AG04450 (cell line): ENCODE results near the gene SPRING1. TPM values are rescaled to one million over a fixed set of nuclear protein-coding genes. Genes with fewer than 3 reads are reported as not detected.

Source experiments
- CTCF ChIA-PET: fragments of 300-600, 350-600 bp; formaldehyde crosslinking; extraction: SDS; loops from one replicate; lab custom pipeline; 2022; ENCODE audit warnings: antibody characterized with exemption, inconsistent platforms; lab: Charles Lee
- POLR2A ChIA-PET: fragments of 350-600 bp; formaldehyde crosslinking; extraction: SDS; loops from one replicate; lab custom pipeline; 2021; ENCODE audit warnings: antibody characterized with exemption, inconsistent platforms; lab: Yijun Ruan, JAX
- DNase-seq: peaks from one replicate; pipeline ENCODE4 v3.0.0-alpha.2; 2011; ENCODE audit warnings: low read depth, low spot score
- H3K27ac ChIP-seq: one replicate; pipeline ENCODE4 v1.5.1; 2012; ENCODE audit warnings: low read depth, low read length, control low read depth
- H3K27me3 ChIP-seq: one replicate; pipeline ENCODE4 v1.6.0; 2012; ENCODE audit warnings: low read length; ENCODE audit not compliant: control insufficient read depth, insufficient read depth
- H3K4me3 ChIP-seq: 2 replicates; pipeline ENCODE4 v1.5.1; 2011; ENCODE audit warnings: mild to moderate bottlenecking, low read depth, low read length, control low read depth
- H3K9me3 ChIP-seq: 2 replicates; pipeline ENCODE4 v1.5.1; 2012; ENCODE audit warnings: low read length; ENCODE audit not compliant: control insufficient read depth, insufficient read depth
- CTCF ChIP-seq: IDR thresholded peaks from 2 replicates; pipeline ENCODE4 v1.5.1; 2011; ENCODE audit warnings: low read depth, low read length, control low read depth, inconsistent platforms
- polyA plus RNA-seq: library from polyadenylated mRNA; depleted of rRNA; stranded (reverse); fragments of >200 nt; gene quantifications from 2 replicates; pipeline ENCODE4 v1.2.3, GENCODE V29; 2011

SPRING1 gene
- polyA plus RNA-seq, 1 experiment: 15.5 TPM

GRCh38 chr12:116735084-116735483 lies 2.8 kb downstream of the SPRING1 start:
- H3K27me3 ChIP-seq: no peaks in the 10 kb centered on the region
- ChIA-PET CTCF (no interaction called here), POLR2A (no interaction called here)
- H3K27ac ChIP-seq: no peak overlapping the region
- no peak for DNase-seq
- H3K9me3 ChIP-seq: no peaks in the 10 kb centered on the region
- no peak overlapping the region for H3K4me3 ChIP-seq
- no peak for TF ChIP-seq CTCF

- no peak for DNase-seq
- POLR2A ChIA-PET: no interaction called here
- Histone ChIP-seq H3K4me3 (no peak overlapping the region), H3K27ac (no peak overlapping the region), H3K9me3 (no peaks in the 10 kb centered on the region), H3K27me3 (no peaks in the 10 kb centered on the region)
- TF ChIP-seq CTCF: no peak
- CTCF ChIA-PET: no interaction called here
These were observed 3.6 kb downstream of the SPRING1 start for GRCh38 chr12:116734156-116734768.

- ChIA-PET POLR2A (no interaction called here), CTCF (no interaction called here)
- no peaks in the 10 kb centered on the region for H3K27me3 ChIP-seq
- H3K4me3 ChIP-seq: no peak overlapping the region
- no peak for TF ChIP-seq CTCF
- H3K27ac ChIP-seq: no peak overlapping the region
- H3K9me3 ChIP-seq: no peaks in the 10 kb centered on the region
- DNase-seq: no peak
These were observed 6.1 kb downstream of the SPRING1 start for GRCh38 chr12:116731801-116732200.

- no peak overlapping the region for H3K4me3 ChIP-seq
- ChIA-PET POLR2A (no interaction called here), CTCF (interaction anchor here (0.7 to 0.8 kb wide), 2 partner anchors 24 to 1234 kb away, joined by 3 to 4 read pairs; no protein-coding TSS in a partner anchor)
- no peaks in the 10 kb centered on the region for H3K9me3 ChIP-seq
- no peak overlapping the region for H3K27ac ChIP-seq
- TF ChIP-seq CTCF: no peak
- no peaks in the 10 kb centered on the region for H3K27me3 ChIP-seq
- DNase-seq: no peak
These were observed 10.0 kb downstream of the SPRING1 start for GRCh38 chr12:116727891-116728290.

- ChIA-PET POLR2A (no interaction called here), CTCF (interaction anchor here (0.7 to 1.1 kb wide), 3 partner anchors 23 to 1235 kb away, joined by 3 to 4 read pairs (median 3); no protein-coding TSS in a partner anchor)
- Histone ChIP-seq H3K27me3 (no peaks in the 10 kb centered on the region), H3K27ac (no peak overlapping the region), H3K9me3 (no peaks in the 10 kb centered on the region), H3K4me3 (no peak overlapping the region)
- DNase-seq: no peak
- TF ChIP-seq CTCF: no peak
These were observed 10.6 kb downstream of the SPRING1 start for GRCh38 chr12:116727261-116727660.
